ENCODE measurements around the gene ZNF503. TPM values are rescaled to one million over a fixed set of nuclear protein-coding genes. Genes with fewer than 3 reads are reported as not detected.
"Not testable (repeated sequence)": the region's sequence is repeated elsewhere in the genome, so short reads cannot be mapped to it uniquely, and the experiment has no call there.

Gene ZNF503
- total and polyA plus RNA-seq, 2 experiments from 2014 or later, result 0.21 TPM; not detected in 1

GRCh38 chr10:75363431-75363830 is 38.1 kb downstream of the ZNF503 start:
- Histone ChIP-seq H3K4me2 (no peak overlapping the region), H3F3A (replicated peaks; ENCODE audit: low read depth) (no peaks in the 10 kb centered on the region), H3K4me3 (no peak overlapping the region), H3K36me3 (ENCODE audit: insufficient read depth) (no peaks in the 10 kb centered on the region), H2AFZ (no peak overlapping the region), H4K20me1 (replicated peaks; ENCODE audit: insufficient read depth) (no peaks in the 10 kb centered on the region), H3K9me2 (ENCODE audit: insufficient read depth) (no peaks in the 10 kb centered on the region), H3K4me1 (ENCODE audit: insufficient read depth) (no peaks in the 10 kb centered on the region), H3K27me3 (ENCODE audit: insufficient read depth) (no peaks in the 10 kb centered on the region), H3K27ac (ENCODE audit: low read depth) (no peak overlapping the region), H3K79me2 (replicated peaks; ENCODE audit: insufficient read depth) (no peaks in the 10 kb centered on the region)
- Mint-ChIP-seq H3K4me1 (peaks cover 5% of the 10 kb centered on the region; the same call in 1 of the 3 replicates), H3K36me3 (ENCODE audit: low read depth) (no peaks in the 10 kb centered on the region), H3K27ac (no peak overlapping the region), H3K27me3 (ENCODE audit: insufficient read depth, low read depth, poor library complexity) (peaks cover 11% of the 10 kb centered on the region), H3K9me3 (no peaks in the 10 kb centered on the region; the same call in 2 of the 3 replicates), H3K4me3 (no peak overlapping the region)
- no peak for DNase-seq (ENCODE audit: low spot score)
- no peak for TF ChIP-seq EZH2 (IDR thresholded peaks at IDR 0.05; ENCODE audit: low read depth, unreplicated experiment)
- TF ChIP-seq, protein P1, sequence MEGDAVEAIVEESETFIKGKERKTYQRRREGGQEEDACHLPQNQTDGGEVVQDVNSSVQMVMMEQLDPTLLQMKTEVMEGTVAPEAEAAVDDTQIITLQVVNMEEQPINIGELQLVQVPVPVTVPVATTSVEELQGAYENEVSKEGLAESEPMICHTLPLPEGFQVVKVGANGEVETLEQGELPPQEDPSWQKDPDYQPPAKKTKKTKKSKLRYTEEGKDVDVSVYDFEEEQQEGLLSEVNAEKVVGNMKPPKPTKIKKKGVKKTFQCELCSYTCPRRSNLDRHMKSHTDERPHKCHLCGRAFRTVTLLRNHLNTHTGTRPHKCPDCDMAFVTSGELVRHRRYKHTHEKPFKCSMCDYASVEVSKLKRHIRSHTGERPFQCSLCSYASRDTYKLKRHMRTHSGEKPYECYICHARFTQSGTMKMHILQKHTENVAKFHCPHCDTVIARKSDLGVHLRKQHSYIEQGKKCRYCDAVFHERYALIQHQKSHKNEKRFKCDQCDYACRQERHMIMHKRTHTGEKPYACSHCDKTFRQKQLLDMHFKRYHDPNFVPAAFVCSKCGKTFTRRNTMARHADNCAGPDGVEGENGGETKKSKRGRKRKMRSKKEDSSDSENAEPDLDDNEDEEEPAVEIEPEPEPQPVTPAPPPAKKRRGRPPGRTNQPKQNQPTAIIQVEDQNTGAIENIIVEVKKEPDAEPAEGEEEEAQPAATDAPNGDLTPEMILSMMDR (conservative IDR thresholded peaks at IDR 0.05; ENCODE audit: low read depth in 2 of 2), result 0 out of 4 replicates have a peak, but pooled peaks of 1 of the 2 experiments have one; percentile 10
- no peak for ATAC-seq

GRCh38 chr10:75359876-75360275 is 41.7 kb downstream of the ZNF503 start:
- not testable (repeated sequence) for H3K27ac Mint-ChIP-seq; H3K4me1 ChIP-seq (ENCODE audit: insufficient read depth); H3K36me3 Mint-ChIP-seq (ENCODE audit: low read depth); H2AFZ ChIP-seq; H3K36me3 ChIP-seq (ENCODE audit: insufficient read depth); H3K9me2 ChIP-seq (ENCODE audit: insufficient read depth); H3F3A ChIP-seq (replicated peaks; ENCODE audit: low read depth); H3K27ac ChIP-seq (ENCODE audit: low read depth); ATAC-seq; DNase-seq (ENCODE audit: low spot score); H3K9me3 Mint-ChIP-seq; H3K27me3 ChIP-seq (ENCODE audit: insufficient read depth); H3K4me1 Mint-ChIP-seq; H3K4me3 ChIP-seq; H4K20me1 ChIP-seq (replicated peaks; ENCODE audit: insufficient read depth); H3K4me3 Mint-ChIP-seq; H3K4me2 ChIP-seq; H3K79me2 ChIP-seq (replicated peaks; ENCODE audit: insufficient read depth)
- H3K27me3 Mint-ChIP-seq (ENCODE audit: insufficient read depth, low read depth, poor library complexity), result peaks cover 14% of the 10 kb centered on the region

GRCh38 chr10:75358835-75359421 is 42.6 kb downstream of the ZNF503 start:
- Histone ChIP-seq H3K79me2 (replicated peaks; ENCODE audit: insufficient read depth) (no peaks in the 10 kb centered on the region), H4K20me1 (replicated peaks; ENCODE audit: insufficient read depth) (no peaks in the 10 kb centered on the region), H3K9me2 (ENCODE audit: insufficient read depth) (no peaks in the 10 kb centered on the region), H3K4me3 (no peak overlapping the region), H3F3A (replicated peaks; ENCODE audit: low read depth) (no peaks in the 10 kb centered on the region), H3K4me1 (ENCODE audit: insufficient read depth) (no peaks in the 10 kb centered on the region), H3K27me3 (ENCODE audit: insufficient read depth) (no peaks in the 10 kb centered on the region), H3K27ac (ENCODE audit: low read depth) (no peak overlapping the region), H3K4me2 (no peak overlapping the region), H3K36me3 (ENCODE audit: insufficient read depth) (no peaks in the 10 kb centered on the region), H2AFZ (peak overlapping the region; percentile 66; the same call in 1 of the 2 replicates)
- Mint-ChIP-seq H3K9me3 (peaks cover 2% of the 10 kb centered on the region; the same call in 1 of the 3 replicates), H3K4me3 (no peak overlapping the region), H3K27me3 (ENCODE audit: insufficient read depth, low read depth, poor library complexity) (peaks cover 11% of the 10 kb centered on the region), H3K27ac (peak overlapping the region; percentile 34; the same call in 1 of the 2 replicates), H3K4me1 (peaks cover 5% of the 10 kb centered on the region; the same call in 1 of the 3 replicates), H3K36me3 (ENCODE audit: low read depth) (no peaks in the 10 kb centered on the region)
- no peak for DNase-seq (ENCODE audit: low spot score)
- ATAC-seq, result no peak
- TF ChIP-seq EZH2phosphoT487 (IDR thresholded peaks at IDR 0.05; ENCODE audit: unreplicated experiment), result no peak
- no peak for TF ChIP-seq CREB1 (CRISPR knock-in tag; IDR thresholded peaks at IDR 0.05; ENCODE audit: low read depth)
- TF ChIP-seq STAT1 (IDR thresholded peaks at IDR 0.05; ENCODE audit: unreplicated experiment), result no peak
- TF ChIP-seq, protein P1 (conservative IDR thresholded peaks at IDR 0.05; ENCODE audit: low read depth in 2 of 2), result no peak
